Activated B cell treated with CpG ODN at 0.5 μM for 24 hours (primary cell): ENCODE results near the gene USP46. TPM values are rescaled to one million over a fixed set of nuclear protein-coding genes. Genes with fewer than 3 reads are reported as not detected.

Experiments
- ATAC-seq: fragments of 200-7000 bp; cut with Tn5 transposase; one replicate; pipeline ENCODE4 v1.10.0; 2021; ENCODE audit warnings: low read depth, mild to moderate bottlenecking, moderate library complexity
- CTCF ChIA-PET: fragments of 350-600 bp; sonication (Branson Sonifier 250); formaldehyde crosslinking; loops from one replicate; lab custom pipeline; 2021; ENCODE audit warnings: antibody characterized with exemption; lab: Charles Lee
- POLR2A ChIA-PET: fragments of 350-600 bp; sonication (Branson Sonifier 250); formaldehyde crosslinking; loops from one replicate; lab custom pipeline; 2021; ENCODE audit warnings: antibody characterized with exemption; lab: Charles Lee
- DNase-seq: peaks from one replicate; pipeline ENCODE4 v3.0.0; 2022
- H3K27ac Mint-ChIP-seq: one replicate; pipeline ENCODE4 v1.8.0; 2020; ENCODE audit warnings: mixed read lengths
- H3K27me3 Mint-ChIP-seq: one replicate; pipeline ENCODE4 v1.8.0; 2021; ENCODE audit warnings: mixed read lengths
- H3K36me3 Mint-ChIP-seq: one replicate; pipeline ENCODE4 v1.8.0; 2021; ENCODE audit warnings: low read depth, mixed read lengths
- H3K4me1 Mint-ChIP-seq: one replicate; pipeline ENCODE4 v1.8.0; 2021; ENCODE audit warnings: mixed read lengths
- H3K4me3 Mint-ChIP-seq: one replicate; pipeline ENCODE4 v1.8.0; 2020; ENCODE audit warnings: mild to moderate bottlenecking, mixed read lengths
- H3K9me3 Mint-ChIP-seq: one replicate; pipeline ENCODE4 v1.8.0; 2020; ENCODE audit warnings: mixed read lengths
- intact Hi-C: fragments of 100-400 bp; cut with micrococcal nuclease; formaldehyde crosslinking; loops from one replicate; pipeline ENCODE4 v1.15.1; 2024
- total RNA-seq: library from RNA; stranded (reverse); gene quantifications from 2 replicates; pipeline ENCODE4 v1.2.3, GENCODE V29; 2022
- TF ChIP-seq, protein P1 (sequence below): fragments of 200-600 bp; IDR thresholded peaks from one replicate; pipeline ENCODE4 v1.8.0; 2022; ENCODE audit warnings: antibody characterized with exemption, mild to moderate bottlenecking

Gene USP46
- total RNA-seq, 1 donor from 2014 or later, result 13.3 TPM

DNA sequence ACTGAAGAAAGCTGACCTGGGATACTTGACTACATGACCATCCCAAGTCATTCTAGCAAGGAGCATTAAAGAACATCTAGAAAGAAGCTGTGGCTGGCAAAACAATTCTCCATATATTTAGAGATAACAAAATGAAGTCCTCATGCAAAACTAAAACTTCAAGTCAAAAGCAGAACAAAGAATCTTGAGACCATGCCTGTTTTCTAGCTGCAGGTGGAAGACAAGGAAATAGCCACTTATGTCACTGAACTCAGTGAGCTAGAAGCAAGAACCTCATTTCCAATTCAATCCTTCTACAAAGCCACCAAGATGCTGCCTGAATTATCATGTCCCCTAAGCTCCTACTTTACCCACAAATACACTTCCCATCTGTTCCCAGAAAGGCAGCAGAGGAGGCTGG is 13.8 kb downstream of the USP46 start:
- H3K27ac Mint-ChIP-seq, result peak overlapping the region; percentile 14
- no peak for DNase-seq
- ChIA-PET POLR2A (interaction anchor here (0.6 to 1.2 kb wide), 3 partner anchors 32 to 214 kb away, joined by 3 to 13 read pairs (median 3); no protein-coding TSS in a partner anchor), CTCF (no interaction called here)
- TF ChIP-seq, protein P1, sequence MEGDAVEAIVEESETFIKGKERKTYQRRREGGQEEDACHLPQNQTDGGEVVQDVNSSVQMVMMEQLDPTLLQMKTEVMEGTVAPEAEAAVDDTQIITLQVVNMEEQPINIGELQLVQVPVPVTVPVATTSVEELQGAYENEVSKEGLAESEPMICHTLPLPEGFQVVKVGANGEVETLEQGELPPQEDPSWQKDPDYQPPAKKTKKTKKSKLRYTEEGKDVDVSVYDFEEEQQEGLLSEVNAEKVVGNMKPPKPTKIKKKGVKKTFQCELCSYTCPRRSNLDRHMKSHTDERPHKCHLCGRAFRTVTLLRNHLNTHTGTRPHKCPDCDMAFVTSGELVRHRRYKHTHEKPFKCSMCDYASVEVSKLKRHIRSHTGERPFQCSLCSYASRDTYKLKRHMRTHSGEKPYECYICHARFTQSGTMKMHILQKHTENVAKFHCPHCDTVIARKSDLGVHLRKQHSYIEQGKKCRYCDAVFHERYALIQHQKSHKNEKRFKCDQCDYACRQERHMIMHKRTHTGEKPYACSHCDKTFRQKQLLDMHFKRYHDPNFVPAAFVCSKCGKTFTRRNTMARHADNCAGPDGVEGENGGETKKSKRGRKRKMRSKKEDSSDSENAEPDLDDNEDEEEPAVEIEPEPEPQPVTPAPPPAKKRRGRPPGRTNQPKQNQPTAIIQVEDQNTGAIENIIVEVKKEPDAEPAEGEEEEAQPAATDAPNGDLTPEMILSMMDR, result no peak
- peaks cover 38% of the 10 kb centered on the region for H3K4me1 Mint-ChIP-seq
- no peak overlapping the region for H3K4me3 Mint-ChIP-seq
- intact Hi-C loops, result no loop called here
- no peaks in the 10 kb centered on the region for H3K9me3 Mint-ChIP-seq
- no peaks in the 10 kb centered on the region for H3K27me3 Mint-ChIP-seq
- no peak for ATAC-seq
- peaks cover 4% of the 10 kb centered on the region for H3K36me3 Mint-ChIP-seq

- H3K27ac Mint-ChIP-seq, result no peak overlapping the region
- H3K9me3 Mint-ChIP-seq, result no peaks in the 10 kb centered on the region
- intact Hi-C loops, result loop anchor here (5.0 kb wide), 1 partner anchor 218 kb away; the partner anchor contains the start of gene RASL11B
- TF ChIP-seq, protein P1, result no peak
- no peaks in the 10 kb centered on the region for H3K36me3 Mint-ChIP-seq
- ChIA-PET CTCF (no interaction called here), POLR2A (interaction anchor here (2.6 kb wide), 1 partner anchor 68 kb away, joined by 6 read pairs; no protein-coding TSS in a partner anchor)
- DNase-seq (no peak), ATAC-seq (no peak)
- H3K4me3 Mint-ChIP-seq, result no peak overlapping the region
- no peaks in the 10 kb centered on the region for H3K27me3 Mint-ChIP-seq
- H3K4me1 Mint-ChIP-seq, result peaks cover 45% of the 10 kb centered on the region
These were observed 15.3 kb downstream of the USP46 start for GRCh38 chr4:52643785-52644244.

- Mint-ChIP-seq H3K36me3 (no peaks in the 10 kb centered on the region), H3K27ac (no peak overlapping the region), H3K27me3 (no peaks in the 10 kb centered on the region), H3K4me1 (peaks cover 49% of the 10 kb centered on the region), H3K4me3 (no peak overlapping the region), H3K9me3 (no peaks in the 10 kb centered on the region)
- ChIA-PET POLR2A (interaction anchor here (2.6 kb wide), 1 partner anchor 69 kb away, joined by 6 read pairs; no protein-coding TSS in a partner anchor), CTCF (no interaction called here)
- TF ChIP-seq, protein P1, result no peak
- intact Hi-C loops, result loop anchor here (5.0 kb wide), 1 partner anchor 219 kb away; the partner anchor contains the start of gene RASL11B
- DNase-seq, result no peak
- ATAC-seq, result no peak
These were observed 15.9 kb downstream of the USP46 start for GRCh38 chr4:52643190-52643589.

DNA sequence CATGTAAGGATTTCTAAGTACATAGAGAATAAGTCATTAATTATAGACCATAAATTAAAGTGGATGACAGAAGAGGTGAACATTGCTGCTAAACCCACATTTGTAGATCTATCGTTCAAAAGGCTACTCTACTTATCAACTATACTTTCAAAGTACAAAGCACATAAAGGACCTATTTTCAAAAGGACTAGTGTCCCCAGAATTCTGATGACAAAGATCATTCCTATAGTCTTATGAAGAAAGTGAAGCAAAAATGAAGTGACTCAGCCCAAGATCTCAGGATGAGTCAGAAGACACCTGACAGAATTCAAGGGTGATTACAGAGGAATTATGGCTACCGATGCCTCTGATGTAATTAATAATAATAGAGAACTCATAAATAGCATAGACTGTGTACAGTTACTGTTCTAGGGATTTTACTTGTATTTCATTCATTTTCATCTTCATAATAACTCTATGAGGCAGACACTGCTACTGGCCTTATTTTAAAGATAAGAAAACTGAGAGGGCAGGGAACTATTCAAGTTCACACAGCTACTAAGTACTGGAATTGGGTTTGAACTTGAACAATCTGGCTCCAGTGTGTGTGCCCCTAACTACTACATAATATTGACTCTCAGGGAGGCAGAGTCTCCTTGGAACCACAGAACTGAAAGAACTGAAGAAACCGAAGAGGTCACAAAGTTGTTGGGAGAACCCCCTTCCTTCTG is 17.1 kb downstream of the USP46 start:
- TF ChIP-seq, protein P1, result no peak
- no peaks in the 10 kb centered on the region for H3K36me3 Mint-ChIP-seq
- POLR2A ChIA-PET, result interaction anchor here (2.6 kb wide), 1 partner anchor 70 kb away, joined by 6 read pairs; no protein-coding TSS in a partner anchor
- H3K9me3 Mint-ChIP-seq, result no peaks in the 10 kb centered on the region
- DNase-seq (no peak), ATAC-seq (peak; percentile 56)
- intact Hi-C loops, result loop anchor here (5.0 kb wide), 1 partner anchor 220 kb away; the partner anchor contains the start of gene RASL11B
- H3K4me1 Mint-ChIP-seq, result peaks cover 59% of the 10 kb centered on the region
- no peak overlapping the region for H3K4me3 Mint-ChIP-seq
- no peak overlapping the region for H3K27ac Mint-ChIP-seq
- H3K27me3 Mint-ChIP-seq, result no peaks in the 10 kb centered on the region
- CTCF ChIA-PET, result no interaction called here
